Body of pancreas (tissue), 4 donors: ENCODE data around the gene CDC42BPA.

Source experiments
- CTCF ChIP-seq, 7 experiments: fragments of 450-650 bp in 4 of 7; fragments of 200-600 bp in 3 of 7; sonication (generic) in 3 of 7; IDR thresholded peaks; one replicate each; pipeline ENCODE4 v1.5.1; 2016 to 2019; ENCODE audit warnings: antibody characterized with exemption in 7 of 7
- POLR2A ChIP-seq, 3 donors: fragments of 450-650 bp; IDR thresholded peaks; one replicate each; pipeline ENCODE4 v1.6.1; 2016; ENCODE audit warnings: antibody characterized with exemption in 3 of 3, mild to moderate bottlenecking in 2 of 3

GRCh38 chr1:226980565-226981385 is 337.5 kb downstream of the CDC42BPA start:
- no peak for TF ChIP-seq CTCF (IDR thresholded peaks at IDR 0.05)
- no peak for TF ChIP-seq POLR2A (IDR thresholded peaks at IDR 0.05)
